ENCODE results near the gene CD180. TPM values are rescaled to one million over a fixed set of nuclear protein-coding genes. Genes with fewer than 3 reads are reported as not detected.

Gene CD180
- not detected in 3 replicates for total RNA-seq

- H3K4me3 Mint-ChIP-seq, result no peak within 1 kb of the TSS
- H3K9me3 Mint-ChIP-seq, result peaks cover 10% of the 10 kb centered on the region
- peaks cover 4% of the 10 kb centered on the region for H3K4me1 Mint-ChIP-seq
- no peaks in the 10 kb centered on the region for H3K36me3 Mint-ChIP-seq
- no peaks in the 10 kb centered on the region for H3K27me3 Mint-ChIP-seq (ENCODE audit: low read depth)
- no peak within 1 kb of the TSS for H3K27ac Mint-ChIP-seq
- DNase-seq (ENCODE audit: low spot score in 2 of 2, unreplicated experiment in 2 of 2), result no peak
- no peak for TF ChIP-seq CTCF (IDR thresholded peaks at IDR 0.05; ENCODE audit: unreplicated experiment)
Observed at GRCh38 chr5:67196537-67197059, at the start of gene CD180. Gene CD180, minus strand, starts transcription at chr5:67196799. Its CDS starts 158 bp downstream, at chr5:67196641.

GRCh38 chr5:67246108-67246507, 49.5 kb upstream of the CD180 start:
- TF ChIP-seq CTCF (IDR thresholded peaks at IDR 0.05; ENCODE audit: unreplicated experiment), result peak; percentile 97
- no peak for DNase-seq (ENCODE audit: low spot score in 2 of 2, unreplicated experiment in 2 of 2)
- Mint-ChIP-seq H3K9me3 (no peaks in the 10 kb centered on the region), H3K27ac (no peak overlapping the region), H3K4me1 (peaks cover 33% of the 10 kb centered on the region), H3K27me3 (ENCODE audit: low read depth) (no peaks in the 10 kb centered on the region), H3K4me3 (no peak overlapping the region), H3K36me3 (no peaks in the 10 kb centered on the region)

- DNase-seq (ENCODE audit: low spot score in 2 of 2, unreplicated experiment in 2 of 2), result no peak
- no peak for TF ChIP-seq CTCF (IDR thresholded peaks at IDR 0.05; ENCODE audit: unreplicated experiment)
- Mint-ChIP-seq H3K27ac (no peak overlapping the region), H3K27me3 (ENCODE audit: low read depth) (no peaks in the 10 kb centered on the region), H3K9me3 (no peaks in the 10 kb centered on the region), H3K4me3 (no peak overlapping the region), H3K36me3 (no peaks in the 10 kb centered on the region), H3K4me1 (peaks cover 33% of the 10 kb centered on the region)
Observed at GRCh38 chr5:67245259-67245846, 48.8 kb upstream of the CD180 start.

- Mint-ChIP-seq H3K27me3 (ENCODE audit: low read depth) (no peaks in the 10 kb centered on the region), H3K27ac (no peak overlapping the region), H3K36me3 (no peaks in the 10 kb centered on the region), H3K9me3 (no peaks in the 10 kb centered on the region), H3K4me3 (no peak overlapping the region), H3K4me1 (peaks cover 32% of the 10 kb centered on the region)
- DNase-seq (ENCODE audit: low spot score in 2 of 2, unreplicated experiment in 2 of 2), result no peak
- no peak for TF ChIP-seq CTCF (IDR thresholded peaks at IDR 0.05; ENCODE audit: unreplicated experiment)
Observed at GRCh38 chr5:67244345-67244793, 47.8 kb upstream of the CD180 start.

GRCh38 chr5:67243944-67244343, 47.3 kb upstream of the CD180 start:
- DNase-seq (ENCODE audit: low spot score in 2 of 2, unreplicated experiment in 2 of 2), result no peak
- H3K36me3 Mint-ChIP-seq, result no peaks in the 10 kb centered on the region
- no peak for TF ChIP-seq CTCF (IDR thresholded peaks at IDR 0.05; ENCODE audit: unreplicated experiment)
- no peak overlapping the region for H3K4me3 Mint-ChIP-seq
- no peaks in the 10 kb centered on the region for H3K27me3 Mint-ChIP-seq (ENCODE audit: low read depth)
- peaks cover 30% of the 10 kb centered on the region for H3K4me1 Mint-ChIP-seq
- H3K27ac Mint-ChIP-seq, result no peak overlapping the region
- H3K9me3 Mint-ChIP-seq, result no peaks in the 10 kb centered on the region

Measured in mesothelial cell of epicardium (in vitro differentiated cells).